GM19438 (cell line): Measurements from ENCODE around the gene UROS.

Source experiments
- ATAC-seq: cut with Tn5 transposase; IDR thresholded peaks from one replicate; pipeline ENCODE4 v1.9.1; 2021; ENCODE audit warnings: low read depth; ENCODE audit not compliant: unreplicated experiment

UROS gene

DNA sequence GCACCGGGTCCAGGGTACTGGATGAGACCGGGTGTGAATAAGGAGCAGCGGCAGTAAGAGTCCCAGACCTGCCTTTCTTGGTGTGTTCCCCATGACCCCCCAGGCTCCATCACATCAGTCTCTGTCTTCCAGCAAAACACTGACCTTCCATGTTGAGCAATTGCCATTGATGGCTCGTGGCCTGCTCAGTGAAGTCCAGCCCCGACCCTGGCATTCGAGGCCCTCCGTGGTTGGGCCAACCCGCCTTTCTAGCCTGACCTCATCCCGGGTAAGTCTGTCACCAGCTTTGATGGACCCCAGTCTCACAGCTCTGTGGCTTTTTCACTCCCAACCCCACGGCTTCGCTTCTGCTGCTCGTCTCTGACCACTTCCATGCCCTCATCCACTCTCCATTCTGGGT, 53.9 kb downstream of the UROS start:
- no peak for ATAC-seq

DNA sequence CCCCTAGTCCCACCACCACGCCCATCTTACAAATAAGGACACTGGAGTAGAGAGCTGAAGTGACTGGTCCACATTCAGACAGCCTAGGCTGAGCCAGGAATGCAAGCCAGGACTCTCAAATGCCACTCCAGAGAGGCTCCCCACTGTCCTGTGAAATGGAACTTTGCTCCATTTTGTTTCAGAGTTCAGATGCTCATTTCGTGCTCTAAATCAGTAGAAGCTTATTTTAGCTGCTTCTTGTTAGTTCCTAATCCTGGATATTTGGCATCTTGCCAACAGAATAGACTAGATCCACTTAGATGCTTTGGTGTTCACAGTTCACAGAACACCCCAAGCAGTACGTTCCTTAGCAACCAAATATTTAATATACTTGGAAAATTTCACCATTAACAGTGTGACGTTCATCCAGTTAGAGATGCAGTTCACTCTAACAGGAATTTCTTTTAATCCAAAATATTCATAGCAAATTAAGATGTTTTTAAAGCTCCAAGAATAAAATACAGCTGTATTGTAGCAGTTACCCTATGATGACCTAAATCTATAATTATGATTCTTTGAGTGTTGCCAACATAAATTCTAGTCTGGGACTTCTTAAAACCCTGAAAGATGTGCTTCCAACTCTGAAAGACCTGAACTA, 54.7 kb downstream of the UROS start:
- ATAC-seq = no peak

DNA sequence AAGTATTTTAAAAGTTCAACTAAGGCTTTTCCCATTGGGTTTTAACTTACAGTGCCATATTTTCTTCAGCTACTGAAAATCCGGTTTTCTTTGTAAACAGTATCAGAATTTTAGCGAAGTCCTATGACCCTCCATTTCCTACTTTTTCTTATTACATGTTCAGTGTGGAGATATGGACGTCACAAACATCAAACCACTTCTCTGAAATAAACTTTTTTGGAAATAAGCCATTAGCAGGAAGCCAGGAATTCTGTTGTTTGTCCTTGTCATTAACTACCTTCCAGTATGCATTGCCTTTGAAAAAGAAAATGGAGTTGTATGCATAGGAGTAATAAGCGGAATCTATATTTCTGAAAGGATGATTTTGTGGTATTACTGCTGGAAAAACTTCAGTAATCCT, 56.5 kb downstream of the UROS start:
- ATAC-seq = no peak

DNA sequence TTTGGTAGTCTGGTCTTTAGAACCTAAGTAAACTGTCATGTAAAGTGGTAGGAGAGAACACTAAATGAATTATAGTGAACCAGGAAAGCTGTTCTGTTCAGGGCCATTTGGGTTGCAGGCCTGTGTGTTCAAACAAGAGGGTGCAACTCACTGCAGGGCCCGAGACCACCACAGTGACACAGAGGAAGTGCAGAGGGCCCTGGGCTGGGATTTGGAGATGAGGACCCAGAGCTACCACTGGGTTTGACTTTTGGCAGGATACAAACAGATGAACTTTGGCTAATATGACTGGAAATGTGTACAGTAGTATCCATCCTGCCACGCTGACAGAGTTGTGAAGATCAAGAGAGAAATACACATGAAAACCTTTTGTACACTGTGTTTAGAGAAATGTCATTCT, 57.2 kb downstream of the UROS start:
- no peak for ATAC-seq

DNA sequence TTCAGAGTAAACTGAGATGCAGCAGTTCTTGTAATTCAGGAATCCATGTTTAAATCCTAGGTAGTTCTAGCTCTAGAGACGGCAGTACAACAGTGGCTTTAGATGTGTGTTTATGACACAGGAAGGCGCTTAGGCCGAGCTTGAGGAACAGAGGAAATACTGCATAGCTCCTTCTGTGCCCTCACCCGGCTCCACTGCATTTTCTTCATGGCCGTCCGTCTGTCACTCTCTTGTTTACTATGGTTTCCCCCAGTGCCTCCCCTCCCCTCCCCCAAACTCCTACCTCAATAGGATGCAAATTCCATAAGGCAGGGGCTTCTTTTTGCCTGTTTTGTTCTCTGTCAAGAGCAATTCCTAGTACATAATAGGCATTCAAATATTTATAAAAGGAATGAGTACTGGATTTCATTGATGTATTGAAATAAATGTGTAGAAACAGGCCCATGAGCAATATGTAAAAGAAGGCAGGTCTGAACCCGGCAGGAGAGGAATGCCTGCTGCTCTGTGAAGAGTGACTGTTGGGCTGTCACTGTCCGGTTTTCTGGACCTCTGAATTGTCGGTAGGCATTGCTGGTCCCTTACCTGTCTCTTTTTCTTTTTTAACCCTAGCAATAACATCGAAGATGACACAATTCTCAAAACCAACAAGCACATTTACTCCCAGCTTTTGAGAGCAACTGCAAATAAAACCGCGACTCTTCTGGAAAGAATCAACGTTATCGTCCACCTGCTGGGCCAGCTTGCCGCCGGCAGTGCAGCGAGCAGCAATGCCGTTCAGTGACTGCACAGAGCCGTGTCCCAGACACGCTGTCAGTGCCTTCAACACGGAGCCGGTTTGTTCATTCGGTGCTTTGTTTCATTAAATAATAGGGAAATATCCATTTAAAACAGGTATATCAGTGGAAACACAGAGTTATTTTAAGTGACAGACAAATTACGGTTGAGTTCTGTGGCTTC, 60.1 kb downstream of the UROS start:
- no peak for ATAC-seq

DNA sequence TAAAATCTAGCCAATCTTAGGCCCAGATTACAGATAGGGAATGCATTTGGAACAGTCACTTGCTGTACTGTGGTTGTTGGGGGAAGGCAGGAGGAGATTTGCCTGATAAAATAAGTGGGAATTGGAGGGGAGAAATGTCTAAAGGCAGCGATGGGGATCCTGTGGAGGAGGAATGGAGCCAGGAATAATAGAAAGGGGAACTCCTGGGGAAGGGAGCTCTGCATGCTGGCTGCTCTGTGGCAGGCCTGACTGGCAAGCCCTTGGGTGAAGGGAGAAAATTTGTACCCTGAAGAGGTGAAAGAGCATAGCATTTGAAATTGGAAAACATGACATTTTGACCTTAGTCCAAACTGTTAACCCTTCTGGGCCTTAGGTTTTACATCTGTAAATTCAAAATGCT, 61.1 kb downstream of the UROS start:
- no peak for ATAC-seq

DNA sequence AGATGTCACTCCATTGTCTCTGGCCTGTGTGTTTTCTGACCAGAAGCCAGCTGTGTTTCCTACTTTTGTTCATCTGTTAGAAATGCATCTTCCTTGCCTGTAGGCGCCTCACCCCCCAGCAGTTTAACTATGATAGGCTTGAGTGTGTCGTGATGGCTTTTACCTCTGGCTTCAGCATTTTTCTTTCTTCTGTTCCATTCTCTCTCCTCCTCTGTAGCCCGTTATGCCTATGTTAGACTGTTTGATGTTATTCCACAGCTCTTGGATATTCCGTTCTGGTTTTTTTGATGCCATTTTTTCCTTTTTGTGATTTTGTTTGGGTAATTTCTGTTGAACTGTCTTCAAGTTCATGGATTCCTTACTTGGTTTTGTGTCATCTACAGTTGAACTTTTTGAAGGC, 65.3 kb downstream of the UROS start:
- ATAC-seq = no peak

DNA sequence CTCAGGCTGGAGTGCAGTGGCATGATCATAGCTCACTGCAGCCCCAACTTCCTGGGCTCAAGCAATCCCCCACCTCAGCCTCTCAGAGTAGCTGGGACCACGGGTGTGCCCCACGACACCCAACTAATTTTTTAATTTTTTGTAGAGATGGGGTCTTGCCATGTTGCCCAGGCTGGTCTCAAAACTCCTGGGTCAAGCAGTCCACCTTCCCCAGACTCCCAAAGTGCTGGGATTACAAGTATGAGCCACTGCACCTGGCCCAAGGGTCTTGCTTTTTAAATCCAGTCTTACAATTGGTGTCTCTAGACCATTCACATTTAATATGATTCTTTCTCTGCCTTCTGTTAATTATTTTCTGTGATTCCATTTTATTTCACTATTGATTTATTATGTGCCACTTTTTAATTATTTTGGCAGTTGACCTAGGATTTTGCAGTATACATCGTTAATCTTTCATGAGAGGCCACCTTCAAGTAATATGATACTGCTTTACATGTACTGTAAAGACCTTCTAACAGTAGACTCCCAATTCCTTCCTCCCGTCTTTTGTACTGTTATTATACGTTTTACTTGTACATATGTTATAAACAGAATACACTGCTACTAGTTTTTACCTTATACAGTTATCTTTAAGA, 66.1 kb downstream of the UROS start:
- no peak for ATAC-seq

DNA sequence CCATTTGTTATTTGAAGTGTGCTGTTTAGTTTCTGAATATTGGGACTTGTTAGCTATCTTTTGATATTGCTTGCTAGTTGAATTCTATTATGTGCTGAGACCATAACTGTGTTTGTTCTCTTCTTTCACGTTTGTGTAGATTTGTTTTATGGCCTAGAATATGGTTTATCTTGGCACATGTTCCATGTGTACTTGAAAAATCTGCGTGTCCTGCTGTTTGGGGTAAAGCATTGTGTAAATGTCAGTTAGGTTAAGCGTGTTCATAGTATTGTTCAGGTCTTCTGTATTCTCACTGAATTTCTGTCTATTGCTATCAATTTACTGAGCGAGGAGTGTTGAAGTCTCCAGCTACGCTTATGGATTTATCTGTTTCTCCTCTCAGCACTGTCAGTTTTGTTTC, 66.9 kb downstream of the UROS start:
- no peak for ATAC-seq

DNA sequence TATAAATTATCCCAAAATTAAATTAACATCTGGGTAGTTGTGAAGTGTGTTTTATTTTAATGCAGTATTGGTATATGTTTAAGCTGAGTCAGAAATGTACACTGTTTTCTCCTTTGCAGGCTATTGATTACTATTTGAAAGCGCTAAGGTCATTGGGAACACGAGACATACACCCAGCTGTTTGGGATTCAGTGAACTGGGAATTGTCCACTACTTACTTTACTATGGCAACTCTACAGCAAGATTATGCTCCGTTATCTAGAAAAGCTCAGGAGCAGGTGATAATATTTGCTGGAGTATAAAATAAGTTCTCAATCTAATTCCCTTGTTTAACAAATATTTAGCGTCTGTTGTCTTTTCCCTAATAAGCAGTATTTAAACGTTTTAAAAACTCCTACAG, 75.6 kb downstream of the UROS start:
- ATAC-seq = no peak

DNA sequence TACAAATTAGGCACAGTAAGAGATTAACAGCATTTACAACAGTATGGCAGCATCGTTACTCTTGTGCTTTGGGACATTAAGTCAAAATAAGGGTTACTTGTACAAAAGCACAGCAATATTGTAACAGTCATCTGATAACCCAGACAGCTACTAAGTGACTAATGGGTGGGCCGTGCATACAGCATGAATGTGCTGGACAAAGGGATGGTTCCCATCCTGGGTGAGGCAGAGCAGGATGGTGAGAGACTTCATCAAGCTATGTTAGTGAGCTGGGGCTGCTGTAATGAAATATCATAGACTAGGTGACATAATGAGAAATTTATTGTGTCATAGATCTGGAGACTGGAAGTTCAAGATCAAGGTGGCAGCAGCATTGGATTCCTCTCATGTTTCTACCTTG, 78.1 kb downstream of the UROS start:
- no peak for ATAC-seq

DNA sequence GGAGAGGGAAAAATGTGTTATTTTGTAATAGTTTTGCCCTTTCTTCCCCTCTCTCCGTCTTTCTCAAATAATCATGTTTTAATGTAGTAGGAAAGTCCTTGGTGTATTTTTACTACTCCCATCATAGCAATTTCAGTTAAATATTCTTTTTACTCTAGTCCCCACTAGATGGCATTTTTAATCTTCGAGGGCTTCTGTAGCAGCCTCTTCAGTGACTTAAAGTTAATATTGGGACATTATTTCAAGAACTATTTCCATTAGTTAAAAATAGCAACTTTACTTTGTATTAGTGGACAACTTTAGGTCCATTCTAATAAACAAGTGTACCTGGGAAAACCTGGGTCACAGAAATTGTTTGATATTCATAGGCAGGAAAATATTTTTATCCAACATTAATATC, 80.6 kb downstream of the UROS start:
- no peak for ATAC-seq

DNA sequence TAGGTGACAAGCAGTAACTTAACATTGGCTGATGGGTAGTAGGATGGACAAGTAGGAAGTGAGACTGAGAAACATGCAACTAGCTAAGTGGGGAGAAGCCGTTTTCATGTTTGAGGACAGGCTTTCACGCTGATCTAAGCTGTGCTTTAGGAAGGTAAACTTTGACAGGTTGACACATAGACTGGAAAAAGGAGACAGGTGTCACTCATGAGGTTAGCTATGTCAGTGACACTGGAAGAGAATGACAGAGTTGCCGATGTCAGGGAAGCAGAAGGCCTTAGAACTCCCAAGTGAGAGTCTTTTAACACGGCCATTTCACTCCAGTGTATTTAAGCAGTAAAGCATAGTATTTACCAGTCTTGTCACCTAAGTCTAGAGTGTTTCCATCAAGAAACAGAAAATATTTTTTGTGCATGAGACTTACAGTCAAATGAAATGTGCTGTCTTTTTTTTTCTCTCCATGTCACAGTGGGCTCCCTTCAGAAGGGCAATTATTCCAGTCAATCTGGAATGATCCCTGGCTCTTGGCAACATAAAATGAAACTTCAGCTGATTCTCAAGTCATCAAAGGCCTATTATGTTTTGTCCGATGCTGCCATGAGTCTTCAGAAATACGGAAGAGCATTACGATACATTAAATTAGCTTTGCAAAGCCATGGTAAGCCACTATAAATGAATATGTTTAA, 82.9 kb downstream of the UROS start:
- ATAC-seq = no peak
